GM18505 (cell line): ENCODE data around the gene STBD1.
A peak's percentile ranks its signal among the peaks of the same experiment; 100 is the strongest.

Experiments used
- ATAC-seq: cut with Tn5 transposase; IDR thresholded peaks from one replicate; pipeline ENCODE4 v1.9.1; 2021; ENCODE audit not compliant: unreplicated experiment
- POLR2A ChIP-seq: IDR thresholded peaks from 4 replicates; pipeline ENCODE4 v1.6.1; 2011; ENCODE audit warnings: borderline replicate concordance; ENCODE audit not compliant: insufficient read depth, insufficient read length; ENCODE audit errors: extremely low read depth

STBD1 gene

GRCh38 chr4:76301068-76301774 lies 5.3 kb upstream of the STBD1 start:
- no peak for TF ChIP-seq POLR2A
- peak; percentile 98 for ATAC-seq

- no peak for TF ChIP-seq POLR2A
- no peak for ATAC-seq
Measured at GRCh38 chr4:76301775-76302162, 4.8 kb upstream of the STBD1 start.

GRCh38 chr4:76302826-76303438 lies 3.6 kb upstream of the STBD1 start:
- ATAC-seq, result no peak
- TF ChIP-seq POLR2A, result no peak

- TF ChIP-seq POLR2A, result no peak
- ATAC-seq, result no peak
Measured at GRCh38 chr4:76305033-76305687, 1.4 kb upstream of the STBD1 start.

GRCh38 chr4:76306882-76307659 lies 538 bp downstream of the STBD1 start:
- TF ChIP-seq POLR2A, result no peak
- ATAC-seq, result no peak

GRCh38 chr4:76307660-76308014 lies 1.1 kb downstream of the STBD1 start:
- no peak for ATAC-seq
- TF ChIP-seq POLR2A, result no peak

- no peak for ATAC-seq
- TF ChIP-seq POLR2A, result no peak
Measured at GRCh38 chr4:76308548-76308947, 2.0 kb downstream of the STBD1 start.

- no peak for TF ChIP-seq POLR2A
- ATAC-seq, result no peak
Measured at GRCh38 chr4:76309939-76310550, 3.5 kb downstream of the STBD1 start.

GRCh38 chr4:76310683-76311082 lies 4.2 kb downstream of the STBD1 start:
- no peak for ATAC-seq
- no peak for TF ChIP-seq POLR2A

- no peak for ATAC-seq
Measured at GRCh38 chr4:76311896-76312331, 5.4 kb downstream of the STBD1 start.

GRCh38 chr4:76312457-76312856 lies 5.9 kb downstream of the STBD1 start:
- no peak for TF ChIP-seq POLR2A
- ATAC-seq, result no peak

More at GRCh38 chr4:76311896-76312331, 5.4 kb downstream of the STBD1 start:
- no peak for TF ChIP-seq POLR2A

- no peak for ATAC-seq
- no peak for TF ChIP-seq POLR2A
Measured at GRCh38 chr4:76313547-76313946, 7.0 kb downstream of the STBD1 start.

- ATAC-seq, result no peak
- no peak for TF ChIP-seq POLR2A
Measured at GRCh38 chr4:76315267-76315918, 8.9 kb downstream of the STBD1 start.

GRCh38 chr4:76316131-76316530 lies 9.6 kb downstream of the STBD1 start:
- no peak for ATAC-seq
- TF ChIP-seq POLR2A, result no peak
